NOMO-1 treated with DMSO at 0.1 percent for 48 hours (cell line): Measurements from ENCODE around the gene VCL.
A peak's percentile ranks its signal among the peaks of the same experiment; 100 is the strongest.

Experiments used
- DNase-seq: peaks from one replicate; lab custom pipeline; 2025; ENCODE audit not compliant: unreplicated experiment; lab: John Stamatoyannopoulos, UW

The VCL gene

GRCh38 chr10:74150204-74150989 is 152.5 kb downstream of the VCL start, which contains the start of gene AP3M1:
TSS of gene AP3M1 (minus strand) at chr10:74150828. CDS start at chr10:74138379, 12,449 bp downstream.
- DNase-seq, result no peak

DNA sequence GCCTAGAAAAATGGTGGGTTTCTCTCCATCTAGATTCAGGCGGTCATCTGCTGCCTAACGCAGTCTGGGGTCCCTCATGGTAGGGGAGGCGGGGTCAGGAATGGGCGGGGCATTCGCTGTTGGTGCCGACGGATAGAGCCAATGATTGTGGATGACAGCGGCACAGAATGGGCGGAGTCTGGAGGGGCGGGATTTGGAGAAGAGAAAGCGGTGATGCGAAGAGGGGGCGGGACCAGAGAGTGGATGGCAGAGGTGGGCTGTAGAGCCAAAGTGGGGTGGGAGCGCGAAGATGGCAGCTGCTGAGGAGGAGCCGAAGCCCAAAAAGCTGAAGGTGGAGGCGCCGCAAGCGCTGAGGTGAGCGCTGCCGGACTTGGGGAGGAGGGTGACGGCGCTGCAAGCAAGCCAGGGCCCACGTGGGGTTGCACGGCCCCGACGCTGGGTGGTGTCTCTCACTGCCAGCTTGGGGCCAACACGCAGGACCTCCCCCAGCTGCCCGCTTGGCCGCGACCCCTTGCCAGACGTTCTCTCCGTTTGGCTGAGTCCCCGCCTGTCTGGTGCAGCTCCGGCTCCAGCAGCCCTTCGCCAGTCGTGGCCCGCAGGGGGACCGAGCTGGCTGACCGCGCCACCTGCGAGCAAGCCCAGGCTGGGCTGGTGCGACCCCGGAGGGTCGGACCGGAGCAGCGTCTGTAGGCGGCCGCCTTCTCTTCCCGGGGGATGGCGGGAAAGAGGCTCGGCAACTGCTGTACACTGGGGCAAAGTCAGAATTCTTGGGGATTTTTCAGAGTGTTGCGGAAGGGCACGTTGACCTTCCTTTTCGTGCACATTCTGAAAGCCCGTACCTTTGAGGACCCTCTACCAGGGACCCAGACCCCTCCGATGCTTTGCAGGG is 153.3 kb downstream of the VCL start, which contains the start of gene ADK:
ADK (plus strand) TSS at position 232 of the 889 bp plus-strand sequence; CDS start at position 290, 58 bp downstream.
- DNase-seq, result peak; percentile 97

- DNase-seq, result peak; percentile 7
These were observed 154.2 kb downstream of the VCL start for GRCh38 chr10:74151879-74152722.

- DNase-seq, result no peak
These were observed 155.2 kb downstream of the VCL start for GRCh38 chr10:74153123-74153522.

DNA sequence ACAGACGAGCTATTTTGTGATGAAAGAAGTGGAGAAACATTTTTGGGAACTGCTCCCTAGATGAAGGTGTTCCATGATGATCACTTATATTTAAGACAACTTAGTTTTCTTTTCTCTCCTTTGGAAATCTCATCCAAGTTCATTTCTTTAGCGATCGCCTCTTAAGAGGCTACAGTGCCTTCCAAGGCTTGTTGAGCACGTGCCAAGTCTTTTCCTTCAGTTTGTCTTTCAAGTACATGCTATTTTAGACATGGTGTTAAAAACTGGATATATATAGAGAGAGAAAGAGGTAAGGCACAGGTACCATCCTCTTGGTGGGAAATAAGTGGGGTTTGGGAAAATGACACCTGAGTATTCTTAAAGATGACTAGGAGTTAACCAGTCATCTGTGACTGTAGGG is 155.8 kb downstream of the VCL start:
- no peak for DNase-seq

GRCh38 chr10:74156919-74157289 is 159.0 kb downstream of the VCL start:
- DNase-seq, result no peak

DNA sequence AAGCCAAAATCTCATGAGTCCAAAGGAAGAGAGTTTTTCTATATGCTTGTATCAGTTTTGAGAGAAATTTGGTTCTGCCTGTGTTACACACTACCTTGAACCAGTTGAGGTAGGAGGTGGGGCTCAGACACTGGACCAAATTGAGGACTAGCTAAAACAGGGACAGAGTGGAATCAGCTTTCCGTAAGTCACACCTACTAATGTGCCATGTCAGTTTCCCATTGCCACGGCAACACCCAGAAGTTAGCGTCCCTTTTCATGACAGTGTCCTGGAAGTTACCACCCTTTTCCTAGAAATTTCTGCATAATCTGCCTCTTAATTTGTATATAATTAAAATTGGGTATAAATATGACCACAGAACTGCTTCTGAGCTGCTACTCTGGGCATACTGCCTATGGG is 162.1 kb downstream of the VCL start:
- no peak for DNase-seq

GRCh38 chr10:74163319-74164068 is 165.6 kb downstream of the VCL start:
- peak; percentile 32 for DNase-seq

DNA sequence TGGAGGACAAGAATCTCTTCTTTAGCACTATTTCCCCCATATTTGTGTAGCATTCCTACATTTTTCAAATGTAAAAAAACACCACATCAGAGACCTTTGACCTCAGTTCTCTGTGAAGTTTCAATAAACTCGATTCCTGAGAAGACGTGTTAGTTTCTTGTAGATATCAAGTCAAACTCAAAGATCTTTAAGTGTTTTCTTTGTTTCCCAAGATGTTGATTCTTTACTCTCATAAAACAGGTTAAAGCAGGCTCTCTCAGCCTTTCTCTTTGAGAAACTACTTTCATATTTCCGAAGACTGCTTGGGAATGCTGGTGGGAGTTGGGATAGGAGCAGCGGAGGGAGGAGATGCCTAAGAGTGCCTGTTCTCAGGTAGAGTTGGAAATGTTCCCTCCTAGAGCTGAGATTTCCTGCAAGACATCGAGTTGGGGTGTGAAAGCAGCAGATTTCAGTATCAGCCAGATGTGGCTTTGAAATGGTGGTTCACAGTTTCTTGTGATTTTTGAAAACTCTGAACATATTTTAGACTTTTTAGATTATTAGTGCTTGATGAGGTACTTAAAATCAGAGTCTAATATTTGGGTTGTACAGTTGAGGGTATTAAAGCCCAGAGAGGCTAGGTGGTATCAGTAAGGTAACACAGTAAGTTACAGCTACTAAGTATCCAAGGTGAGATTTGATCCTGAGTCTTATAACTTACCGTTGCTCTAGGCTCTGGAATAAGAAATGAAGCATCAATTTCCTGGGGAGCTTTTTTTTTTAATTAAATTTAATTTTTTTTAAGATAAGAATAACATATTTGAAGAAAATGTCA is 167.0 kb downstream of the VCL start:
- DNase-seq, result no peak

GRCh38 chr10:74165530-74165901 is 167.6 kb downstream of the VCL start:
- DNase-seq, result no peak

GRCh38 chr10:74167443-74167842 is 169.5 kb downstream of the VCL start:
- no peak for DNase-seq
